ENCODE measurements around the gene MZT1.

Gene MZT1

DNA sequence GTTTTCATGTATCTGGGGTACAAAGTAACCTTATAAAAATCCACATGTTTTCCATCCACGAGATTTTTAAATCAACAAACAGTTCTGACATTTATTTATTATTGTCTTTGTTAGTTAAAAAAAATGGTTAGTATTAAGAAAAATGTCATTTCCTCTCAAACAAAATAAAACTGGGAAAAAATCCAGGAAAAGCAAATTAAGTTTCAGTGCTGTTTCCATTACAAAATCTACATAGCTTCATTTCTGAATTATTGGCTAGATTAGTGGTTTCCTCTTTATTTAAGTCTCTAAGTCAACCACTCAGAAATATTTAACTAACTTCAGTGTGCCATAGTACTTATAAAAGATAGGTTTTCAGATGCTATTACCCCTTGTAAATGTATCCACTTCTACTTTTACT lies 49.1 kb downstream of the MZT1 start:
- Histone ChIP-seq H3K9me3 (ENCODE audit: control insufficient read depth, low read depth, low read length) (no peaks in the 10 kb centered on the region), H3K27me3 (ENCODE audit: control insufficient read depth, insufficient read depth, low read length) (no peaks in the 10 kb centered on the region), H3K4me1 (ENCODE audit: control insufficient read depth, low read depth, low read length) (peaks cover 7% of the 10 kb centered on the region), H3K36me3 (ENCODE audit: control insufficient read depth, low read depth, low read length) (no peaks in the 10 kb centered on the region), H3K4me3 (ENCODE audit: low read length) (no peak overlapping the region), H3K27ac (ENCODE audit: low read length) (no peak overlapping the region), H3K9ac (ENCODE audit: low read length) (no peak overlapping the region)

DNA sequence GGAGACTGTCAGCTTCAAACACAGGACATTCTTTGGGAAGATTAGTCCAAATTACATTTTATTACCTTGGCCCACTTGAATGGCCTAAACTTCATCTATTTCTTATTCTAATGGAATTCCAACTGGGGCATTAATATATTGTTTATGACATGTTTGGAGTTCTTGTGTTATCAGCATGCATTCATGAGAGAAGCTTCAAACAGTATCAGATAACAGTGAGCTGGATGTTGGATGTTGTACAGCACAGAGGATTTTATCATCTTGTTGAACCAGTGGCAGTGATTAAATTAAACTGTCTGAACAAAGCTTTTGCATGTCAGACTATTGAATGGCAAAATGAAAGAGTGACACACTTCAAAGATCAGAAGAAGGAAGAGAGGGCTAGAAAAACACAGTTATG lies 50.0 kb downstream of the MZT1 start:
- H3K27ac ChIP-seq (ENCODE audit: low read length): no peak overlapping the region
- peaks cover 7% of the 10 kb centered on the region for H3K4me1 ChIP-seq (ENCODE audit: control insufficient read depth, low read depth, low read length)
- no peaks in the 10 kb centered on the region for H3K36me3 ChIP-seq (ENCODE audit: control insufficient read depth, low read depth, low read length)
- H3K9me3 ChIP-seq (ENCODE audit: control insufficient read depth, low read depth, low read length): no peaks in the 10 kb centered on the region
- H3K4me3 ChIP-seq (ENCODE audit: low read length): no peak overlapping the region
- no peaks in the 10 kb centered on the region for H3K27me3 ChIP-seq (ENCODE audit: control insufficient read depth, insufficient read depth, low read length)
- H3K9ac ChIP-seq (ENCODE audit: low read length): no peak overlapping the region

DNA sequence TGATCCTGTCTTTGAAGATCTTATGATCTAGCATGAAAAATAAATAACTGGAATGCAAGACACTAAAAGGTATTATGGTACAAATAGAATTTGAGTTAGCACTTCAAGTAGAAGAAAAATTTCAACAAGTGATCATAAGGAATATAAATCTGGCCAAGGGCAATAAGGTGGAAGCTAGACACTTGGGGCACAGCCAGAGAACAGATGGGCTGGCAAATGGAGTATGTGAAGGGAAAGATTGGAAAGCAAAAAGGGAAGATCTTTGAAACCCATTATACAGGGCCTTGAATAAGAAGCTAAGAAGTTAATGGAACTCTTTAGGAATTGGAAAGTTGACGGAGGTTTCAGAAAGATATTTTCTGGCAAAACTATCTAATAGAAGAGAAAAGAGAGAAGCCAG lies 61.0 kb downstream of the MZT1 start:
- Histone ChIP-seq H3K9me3 (ENCODE audit: control insufficient read depth, low read depth, low read length) (no peaks in the 10 kb centered on the region), H3K36me3 (ENCODE audit: control insufficient read depth, low read depth, low read length) (no peaks in the 10 kb centered on the region), H3K27ac (ENCODE audit: low read length) (no peak overlapping the region), H3K9ac (ENCODE audit: low read length) (no peak overlapping the region), H3K4me3 (ENCODE audit: low read length) (no peak overlapping the region), H3K4me1 (ENCODE audit: control insufficient read depth, low read depth, low read length) (peaks cover 8% of the 10 kb centered on the region), H3K27me3 (ENCODE audit: control insufficient read depth, insufficient read depth, low read length) (no peaks in the 10 kb centered on the region)

GRCh38 chr13:72662548-72662947 lies 64.9 kb downstream of the MZT1 start:
- H3K27ac ChIP-seq (ENCODE audit: low read length): no peak overlapping the region
- H3K9me3 ChIP-seq (ENCODE audit: control insufficient read depth, low read depth, low read length): no peaks in the 10 kb centered on the region
- H3K27me3 ChIP-seq (ENCODE audit: control insufficient read depth, insufficient read depth, low read length): no peaks in the 10 kb centered on the region
- no peaks in the 10 kb centered on the region for H3K36me3 ChIP-seq (ENCODE audit: control insufficient read depth, low read depth, low read length)
- no peak overlapping the region for H3K9ac ChIP-seq (ENCODE audit: low read length)
- no peak overlapping the region for H3K4me3 ChIP-seq (ENCODE audit: low read length)
- no peaks in the 10 kb centered on the region for H3K4me1 ChIP-seq (ENCODE audit: control insufficient read depth, low read depth, low read length)

Measured in iPS-18a (cell line).